Neural progenitor cell (in vitro differentiated cells): ENCODE results near the gene GPR15. TPM values are rescaled to one million over a fixed set of nuclear protein-coding genes. Genes with fewer than 3 reads are reported as not detected.

Experiments used
- DNase-seq: peaks from one replicate; pipeline ENCODE4 v3.0.0-alpha.2; 2016; ENCODE audit warnings: low spot score
- H2AFZ ChIP-seq: fragments of 200-600 bp; sonication (generic); replicated peaks from 2 replicates; pipeline ENCODE4 v1.6.1; 2016; ENCODE audit warnings: antibody characterized with exemption
- H3F3A ChIP-seq: fragments of 200-600 bp; sonication (generic); 2 replicates; pipeline ENCODE4 v1.6.1; 2016; ENCODE audit warnings: antibody characterized with exemption, low read depth
- H3K27ac ChIP-seq: fragments of 200-600 bp; sonication (generic); 2 replicates; pipeline ENCODE4 v1.5.1; 2016; ENCODE audit warnings: mild to moderate bottlenecking
- H3K27me3 ChIP-seq: fragments of 200-600 bp; sonication (generic); 2 replicates; pipeline ENCODE4 v1.6.1; 2016; ENCODE audit warnings: mild to moderate bottlenecking, moderate library complexity
- H3K36me3 ChIP-seq: fragments of 200-600 bp; sonication (generic); 2 replicates; pipeline ENCODE4 v1.5.1; 2016
- H3K4me1 ChIP-seq: fragments of 200-600 bp; sonication (generic); 2 replicates; pipeline ENCODE4 v1.6.1; 2016; ENCODE audit warnings: mixed run types
- H3K4me2 ChIP-seq: fragments of 200-600 bp; sonication (generic); 2 replicates; pipeline ENCODE4 v1.6.1; 2016
- H3K4me3 ChIP-seq: fragments of 200-600 bp; sonication (generic); 2 replicates; pipeline ENCODE4 v1.5.1; 2016
- H3K79me2 ChIP-seq: fragments of 200-600 bp; sonication (generic); 2 replicates; pipeline ENCODE4 v1.6.1; 2016; ENCODE audit warnings: low read depth
- H3K9ac ChIP-seq: fragments of 200-600 bp; sonication (generic); 2 replicates; pipeline ENCODE4 v1.6.1; 2016
- H3K9me3 ChIP-seq: fragments of 200-600 bp; sonication (generic); 2 replicates; pipeline ENCODE4 v1.5.1; 2016; ENCODE audit warnings: low read depth
- H4K20me1 ChIP-seq: fragments of 200-600 bp; sonication (generic); 2 replicates; pipeline ENCODE4 v1.6.1; 2016; ENCODE audit warnings: low read depth
- H3K27ac Mint-ChIP-seq: 3 replicates; pipeline ENCODE4 v1.8.0; 2021; ENCODE audit warnings: mixed read lengths
- H3K27me3 Mint-ChIP-seq: 2 replicates; pipeline ENCODE4 v1.8.0; 2022; ENCODE audit warnings: low read depth, mild to moderate bottlenecking, inconsistent platforms, moderate library complexity, mixed read lengths; ENCODE audit not compliant: insufficient read depth
- H3K36me3 Mint-ChIP-seq: 3 replicates; pipeline ENCODE4 v1.8.0; 2021; ENCODE audit warnings: mixed read lengths
- H3K4me1 Mint-ChIP-seq: 3 replicates; pipeline ENCODE4 v1.8.0; 2021; ENCODE audit warnings: mixed read lengths
- H3K4me3 Mint-ChIP-seq: 3 replicates; pipeline ENCODE4 v1.8.0; 2021; ENCODE audit warnings: mild to moderate bottlenecking, moderate library complexity, mixed read lengths
- H3K9me3 Mint-ChIP-seq: 3 replicates; pipeline ENCODE4 v1.8.0; 2020; ENCODE audit warnings: mixed read lengths
- EZH2 ChIP-seq: fragments of 200-600 bp; sonication (generic); IDR thresholded peaks from 2 replicates; pipeline ENCODE4 v1.6.1; 2017; ENCODE audit warnings: antibody characterized with exemption, mild to moderate bottlenecking, moderate library complexity
- EZH2phosphoT487 ChIP-seq: fragments of 200-600 bp; sonication (generic); IDR thresholded peaks from 2 replicates; pipeline ENCODE4 v1.6.1; 2017; ENCODE audit warnings: antibody characterized with exemption
- total RNA-seq: library from RNA; depleted of rRNA; stranded (reverse); fragments of >200 nt; gene quantifications from 2 replicates; pipeline ENCODE4 v1.2.3, GENCODE V29; 2015; ENCODE audit warnings: low replicate concordance
- TF ChIP-seq, protein P1 (sequence below): fragments of 200-600 bp; sonication (generic); IDR thresholded peaks from 2 replicates; pipeline ENCODE4 v1.5.1; 2017; ENCODE audit warnings: antibody characterized with exemption, mild to moderate bottlenecking

Gene GPR15
- total RNA-seq, 1 donor from 2014 or later = not detected

DNA sequence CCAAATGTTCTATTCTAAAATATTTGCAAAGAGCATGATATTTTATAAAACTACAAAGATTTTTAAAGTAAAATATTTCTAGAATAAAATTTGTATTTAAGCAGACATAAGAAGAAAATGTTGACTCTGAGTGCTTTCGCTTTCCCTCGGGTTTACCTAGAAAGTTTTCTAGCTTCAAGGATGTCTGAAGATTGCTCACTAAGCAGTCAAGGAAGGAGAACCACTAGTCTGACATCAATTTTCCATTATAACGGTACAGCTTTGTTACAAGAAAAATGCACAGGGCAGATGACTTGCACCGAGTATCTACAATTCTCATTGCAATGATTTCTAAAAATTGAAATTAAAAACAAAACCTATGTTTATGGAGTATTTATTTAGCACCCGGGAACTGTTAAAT, 14.2 kb downstream of the GPR15 start:
- Histone ChIP-seq H3K27ac (no peak overlapping the region), H4K20me1 (no peaks in the 10 kb centered on the region), H3K4me2 (no peak overlapping the region), H3F3A (no peaks in the 10 kb centered on the region), H3K9ac (no peak overlapping the region), H3K36me3 (no peaks in the 10 kb centered on the region), H2AFZ (no peak overlapping the region), H3K79me2 (no peaks in the 10 kb centered on the region), H3K4me1 (no peaks in the 10 kb centered on the region), H3K9me3 (no peaks in the 10 kb centered on the region), H3K27me3 (no peaks in the 10 kb centered on the region), H3K4me3 (no peak overlapping the region)
- Mint-ChIP-seq H3K27ac (no peak overlapping the region), H3K4me3 (no peak overlapping the region), H3K36me3 (no peaks in the 10 kb centered on the region), H3K27me3 (peaks cover 2% of the 10 kb centered on the region), H3K4me1 (no peaks in the 10 kb centered on the region), H3K9me3 (no peaks in the 10 kb centered on the region)
- TF ChIP-seq, protein P1, sequence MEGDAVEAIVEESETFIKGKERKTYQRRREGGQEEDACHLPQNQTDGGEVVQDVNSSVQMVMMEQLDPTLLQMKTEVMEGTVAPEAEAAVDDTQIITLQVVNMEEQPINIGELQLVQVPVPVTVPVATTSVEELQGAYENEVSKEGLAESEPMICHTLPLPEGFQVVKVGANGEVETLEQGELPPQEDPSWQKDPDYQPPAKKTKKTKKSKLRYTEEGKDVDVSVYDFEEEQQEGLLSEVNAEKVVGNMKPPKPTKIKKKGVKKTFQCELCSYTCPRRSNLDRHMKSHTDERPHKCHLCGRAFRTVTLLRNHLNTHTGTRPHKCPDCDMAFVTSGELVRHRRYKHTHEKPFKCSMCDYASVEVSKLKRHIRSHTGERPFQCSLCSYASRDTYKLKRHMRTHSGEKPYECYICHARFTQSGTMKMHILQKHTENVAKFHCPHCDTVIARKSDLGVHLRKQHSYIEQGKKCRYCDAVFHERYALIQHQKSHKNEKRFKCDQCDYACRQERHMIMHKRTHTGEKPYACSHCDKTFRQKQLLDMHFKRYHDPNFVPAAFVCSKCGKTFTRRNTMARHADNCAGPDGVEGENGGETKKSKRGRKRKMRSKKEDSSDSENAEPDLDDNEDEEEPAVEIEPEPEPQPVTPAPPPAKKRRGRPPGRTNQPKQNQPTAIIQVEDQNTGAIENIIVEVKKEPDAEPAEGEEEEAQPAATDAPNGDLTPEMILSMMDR = no peak
- no peak for TF ChIP-seq EZH2
- TF ChIP-seq EZH2phosphoT487 = no peak
- no peak for DNase-seq

DNA sequence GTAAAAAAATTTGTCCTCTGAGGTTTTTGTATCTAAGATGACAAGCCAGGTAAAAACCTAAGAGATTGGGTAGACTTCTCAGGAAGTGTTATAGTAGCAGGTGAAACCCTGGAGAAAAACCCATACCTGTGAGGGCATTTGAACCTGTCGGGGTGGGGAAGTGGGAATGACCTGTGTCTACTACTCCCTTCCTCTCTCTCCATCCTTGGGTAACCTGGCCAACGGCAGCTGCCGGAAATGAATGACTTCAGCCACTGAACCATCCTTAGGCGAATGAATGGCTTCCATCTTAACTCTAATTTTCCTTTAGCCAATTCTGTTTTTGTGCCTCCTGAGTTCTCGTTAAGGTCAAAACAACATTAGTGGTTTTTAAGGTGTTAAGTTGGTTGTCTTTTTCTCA, 16.8 kb downstream of the GPR15 start:
- DNase-seq = no peak

DNA sequence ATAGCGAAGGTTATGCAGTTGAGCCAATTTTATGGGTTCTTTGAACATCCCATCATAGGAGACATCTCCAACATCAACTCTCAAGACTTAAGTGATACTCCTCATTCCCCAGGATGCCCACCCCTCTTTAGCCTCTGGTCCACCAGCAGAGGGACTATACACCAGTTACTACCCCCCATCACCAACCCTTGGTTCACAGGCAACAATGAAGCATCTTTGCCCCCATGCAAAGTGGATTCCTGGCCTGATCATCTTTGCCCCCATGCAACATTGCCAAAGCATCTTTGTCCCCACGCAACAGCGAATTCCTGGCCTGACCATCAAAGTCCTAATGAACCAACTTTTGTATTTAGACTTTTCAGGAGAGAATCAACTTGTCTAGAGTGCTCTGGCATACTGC, 19.1 kb downstream of the GPR15 start:
- TF ChIP-seq, protein P1 = no peak
- no peak for TF ChIP-seq EZH2
- TF ChIP-seq EZH2phosphoT487 = no peak
- Histone ChIP-seq H2AFZ (no peak overlapping the region), H3K36me3 (no peaks in the 10 kb centered on the region), H3K9me3 (no peaks in the 10 kb centered on the region), H3F3A (no peaks in the 10 kb centered on the region), H3K4me1 (peaks cover 5% of the 10 kb centered on the region), H3K4me3 (no peak overlapping the region), H3K79me2 (no peaks in the 10 kb centered on the region), H3K4me2 (no peak overlapping the region), H3K9ac (no peak overlapping the region), H4K20me1 (no peaks in the 10 kb centered on the region), H3K27me3 (no peaks in the 10 kb centered on the region), H3K27ac (no peak overlapping the region)
- DNase-seq = no peak
- H3K27ac Mint-ChIP-seq = no peak overlapping the region
- H3K4me3 Mint-ChIP-seq = no peak overlapping the region
- H3K27me3 Mint-ChIP-seq = peaks cover 2% of the 10 kb centered on the region
- H3K4me1 Mint-ChIP-seq = peaks cover 4% of the 10 kb centered on the region
- H3K9me3 Mint-ChIP-seq = no peaks in the 10 kb centered on the region
- no peaks in the 10 kb centered on the region for H3K36me3 Mint-ChIP-seq

More for the DNA sequence above, 16.8 kb downstream of the GPR15 start:
- H3K36me3 ChIP-seq = no peaks in the 10 kb centered on the region
- no peaks in the 10 kb centered on the region for H3K79me2 ChIP-seq
- H3K4me3 ChIP-seq = no peak overlapping the region
- H3K4me1 Mint-ChIP-seq = no peaks in the 10 kb centered on the region
- H3K4me1 ChIP-seq = peaks cover 5% of the 10 kb centered on the region
- H4K20me1 ChIP-seq = no peaks in the 10 kb centered on the region
- no peaks in the 10 kb centered on the region for H3K36me3 Mint-ChIP-seq
- no peaks in the 10 kb centered on the region for H3K9me3 ChIP-seq
- peaks cover 2% of the 10 kb centered on the region for H3K27me3 Mint-ChIP-seq
- H3K27ac ChIP-seq = no peak overlapping the region
- no peaks in the 10 kb centered on the region for H3K27me3 ChIP-seq
- no peak overlapping the region for H2AFZ ChIP-seq
- no peak overlapping the region for H3K9ac ChIP-seq
- H3K27ac Mint-ChIP-seq = no peak overlapping the region
- no peaks in the 10 kb centered on the region for H3K9me3 Mint-ChIP-seq
- TF ChIP-seq EZH2phosphoT487 = no peak
- no peak for TF ChIP-seq EZH2
- TF ChIP-seq, protein P1 = no peak
- H3K4me3 Mint-ChIP-seq = no peak overlapping the region
- no peak overlapping the region for H3K4me2 ChIP-seq
- H3F3A ChIP-seq = no peaks in the 10 kb centered on the region
